ENCODE measurements around the gene FKBP1A.

DNA sequence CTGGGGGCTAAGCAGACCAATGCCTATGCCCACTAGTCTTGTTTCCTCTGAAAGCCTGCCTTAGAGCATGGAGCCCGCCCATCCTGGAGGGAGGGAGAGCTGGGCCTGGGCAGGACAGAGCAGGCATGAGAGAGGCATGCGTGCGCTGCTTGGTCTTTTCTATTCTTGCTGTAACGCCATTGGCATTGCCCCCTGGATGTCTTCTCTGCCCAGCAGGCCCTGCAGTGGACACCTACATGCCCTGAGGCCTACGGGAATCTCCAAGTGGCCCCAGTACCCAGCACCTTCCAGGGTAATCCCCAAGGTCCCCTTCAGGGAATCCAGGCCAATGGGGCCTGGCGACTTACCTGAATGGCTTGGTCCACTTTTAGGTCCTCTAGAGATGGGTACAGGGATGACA lies 72.8 kb downstream of the FKBP1A start:
- TF ChIP-seq CTCF (IDR thresholded peaks at IDR 0.05) (no peak), POLR2A (IDR thresholded peaks at IDR 0.05) (no peak), POLR2AphosphoS5 (IDR thresholded peaks at IDR 0.05) (no peak)

Data from prostate gland (tissue), 2 donors.